Activated CD4-positive, alpha-beta T cell treated with anti-CD3 and anti-CD28 coated beads for 36 hours (primary cell): Measurements from ENCODE around the gene GGACT. TPM values are rescaled to one million over a fixed set of nuclear protein-coding genes. Genes with fewer than 3 reads are reported as not detected.
"Not testable (repeated sequence)": the region's sequence is repeated elsewhere in the genome, so short reads cannot be mapped to it uniquely, and the experiment has no call there.

Experiments
- ATAC-seq: fragments of 200-7000 bp; cut with Tn5 transposase; one replicate; pipeline ENCODE4 v1.10.0; 2021; ENCODE audit warnings: mild to moderate bottlenecking, moderate library complexity
- CTCF ChIA-PET: fragments of 350-600 bp; sonication (Branson Sonifier 250); formaldehyde crosslinking; loops from one replicate; lab custom pipeline; 2021; ENCODE audit warnings: antibody characterized with exemption; lab: Charles Lee
- POLR2A ChIA-PET: fragments of 350-600 bp; sonication (Branson Sonifier 250); formaldehyde crosslinking; loops from one replicate; lab custom pipeline; 2021; ENCODE audit warnings: antibody characterized with exemption, inconsistent platforms; lab: Charles Lee
- DNase-seq: peaks from one replicate; pipeline ENCODE4 v3.0.0-alpha.2; 2020
- H3K27ac Mint-ChIP-seq: one replicate; pipeline ENCODE4 v1.8.0; 2021; ENCODE audit warnings: mixed read lengths
- H3K27me3 Mint-ChIP-seq: one replicate; pipeline ENCODE4 v1.8.0; 2021; ENCODE audit warnings: mixed read lengths
- H3K36me3 Mint-ChIP-seq: one replicate; pipeline ENCODE4 v1.8.0; 2021; ENCODE audit warnings: low read depth, mixed read lengths
- H3K4me1 Mint-ChIP-seq: one replicate; pipeline ENCODE4 v1.8.0; 2021; ENCODE audit warnings: mixed read lengths
- H3K4me3 Mint-ChIP-seq: one replicate; pipeline ENCODE4 v1.8.0; 2021; ENCODE audit warnings: mild to moderate bottlenecking, moderate library complexity, mixed read lengths
- H3K9me3 Mint-ChIP-seq: one replicate; pipeline ENCODE4 v1.8.0; 2021; ENCODE audit warnings: low read depth, mixed read lengths
- intact Hi-C, 2 experiments: fragments of 100-400 bp; cut with DNase I in 1 of 2; cut with micrococcal nuclease in 1 of 2; formaldehyde crosslinking; loops; one replicate each; pipeline versions ENCODE4 v1.14.2 to v1.15.1; 2022 to 2024; cut with DNase I, micrococcal nuclease
- total RNA-seq, 2 experiments: library from RNA; stranded (reverse); gene quantifications; one replicate each; pipeline ENCODE4 v1.2.3, GENCODE V29; 2021

The GGACT gene
- total RNA-seq, 2 experiments from 2014 or later, result 6.8 to 7.0 TPM

DNA sequence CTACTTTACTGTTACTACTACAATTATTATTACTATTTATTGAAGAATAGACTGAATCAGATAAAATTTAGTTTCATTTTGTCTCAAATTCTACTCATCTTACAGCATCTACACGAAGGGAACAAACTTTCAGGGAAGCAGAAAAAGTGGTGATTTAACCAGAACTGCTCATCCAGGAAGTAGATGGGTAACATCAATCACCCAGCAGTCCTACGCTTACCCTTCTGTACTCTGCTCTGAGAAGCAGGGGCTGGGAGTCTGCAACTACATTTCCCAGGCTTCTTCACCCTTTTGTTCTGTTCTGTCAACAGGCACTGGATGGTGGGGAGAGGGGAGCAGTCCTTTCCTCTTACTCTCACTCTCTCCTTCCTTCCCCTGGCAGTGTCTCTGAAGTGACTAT, 31.4 kb upstream of the GGACT start:
- intact Hi-C loops, result no loop called here
- Mint-ChIP-seq H3K4me1 (peaks cover 9% of the 10 kb centered on the region), H3K4me3 (no peak overlapping the region), H3K9me3 (peaks cover 8% of the 10 kb centered on the region), H3K36me3 (peaks cover 34% of the 10 kb centered on the region), H3K27ac (no peak overlapping the region), H3K27me3 (no peaks in the 10 kb centered on the region)
- ATAC-seq (peak; percentile 78), DNase-seq (peak; percentile 10)
- CTCF ChIA-PET, result no interaction called here
- POLR2A ChIA-PET, result no interaction called here

- POLR2A ChIA-PET, H3K4me3 Mint-ChIP-seq, CTCF ChIA-PET, DNase-seq, H3K27ac Mint-ChIP-seq, intact Hi-C loops, ATAC-seq, H3K27me3 Mint-ChIP-seq, H3K9me3 Mint-ChIP-seq, H3K4me1 Mint-ChIP-seq: not testable (repeated sequence)
- H3K36me3 Mint-ChIP-seq, result peaks cover 26% of the 10 kb centered on the region
These were observed 30.3 kb upstream of the GGACT start for GRCh38 chr13:100618897-100619296.

DNA sequence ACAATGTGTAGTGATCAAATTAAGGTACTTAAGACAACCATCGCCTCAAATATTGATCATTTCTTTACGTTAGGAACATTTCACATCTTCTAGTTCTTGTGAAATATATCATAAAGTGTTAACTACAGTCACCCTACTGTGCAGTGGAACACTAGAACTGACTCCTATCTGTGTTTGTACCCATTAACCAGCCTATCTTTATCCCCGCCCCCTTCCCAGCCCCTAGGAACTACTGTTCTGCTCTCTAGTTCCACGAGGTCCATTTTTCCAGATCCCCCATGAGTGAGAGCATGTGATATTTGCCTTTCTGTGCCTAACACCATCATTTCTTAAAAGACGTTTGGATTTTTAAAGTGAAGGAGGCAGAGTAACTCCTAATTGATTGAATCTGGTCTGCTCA, 24.4 kb upstream of the GGACT start:
- POLR2A ChIA-PET, result no interaction called here
- no peak for ATAC-seq

GRCh38 chr13:100611678-100612492, 23.3 kb upstream of the GGACT start:
- intact Hi-C loops, result no loop called here
- CTCF ChIA-PET, result interaction anchor here (1.2 kb wide), 1 partner anchor 13 kb away, joined by 4 read pairs; no protein-coding TSS in a partner anchor
- POLR2A ChIA-PET, result no interaction called here
- Mint-ChIP-seq H3K4me3 (no peak overlapping the region), H3K27me3 (no peaks in the 10 kb centered on the region), H3K36me3 (peaks cover 11% of the 10 kb centered on the region), H3K9me3 (no peaks in the 10 kb centered on the region), H3K4me1 (peaks cover 12% of the 10 kb centered on the region), H3K27ac (no peak overlapping the region)
- no peak for DNase-seq
- ATAC-seq, result no peak

More for the DNA sequence above, 24.4 kb upstream of the GGACT start:
- Mint-ChIP-seq H3K4me3 (no peak overlapping the region), H3K4me1 (peaks cover 11% of the 10 kb centered on the region), H3K27ac (no peak overlapping the region), H3K36me3 (peaks cover 10% of the 10 kb centered on the region), H3K9me3 (peaks cover 3% of the 10 kb centered on the region), H3K27me3 (no peaks in the 10 kb centered on the region)
- intact Hi-C loops, result no loop called here
- no peak for DNase-seq
- CTCF ChIA-PET, result no interaction called here

- ATAC-seq, result no peak
- ChIA-PET CTCF (interaction anchor here (0.6 to 1.2 kb wide), 4 partner anchors 11 to 242 kb away, joined by 3 read pairs; no protein-coding TSS in a partner anchor), POLR2A (no interaction called here)
- Mint-ChIP-seq H3K4me1 (peaks cover 12% of the 10 kb centered on the region), H3K9me3 (no peaks in the 10 kb centered on the region), H3K27me3 (no peaks in the 10 kb centered on the region), H3K4me3 (no peak overlapping the region), H3K36me3 (peaks cover 11% of the 10 kb centered on the region), H3K27ac (no peak overlapping the region)
- intact Hi-C loops, result no loop called here
- no peak for DNase-seq
These were observed 22.1 kb upstream of the GGACT start for GRCh38 chr13:100610391-100611347.

GRCh38 chr13:100608906-100609305, 20.3 kb upstream of the GGACT start:
- Mint-ChIP-seq H3K27ac (no peak overlapping the region), H3K4me3 (no peak overlapping the region), H3K36me3 (peaks cover 12% of the 10 kb centered on the region), H3K4me1 (peaks cover 12% of the 10 kb centered on the region), H3K27me3 (no peaks in the 10 kb centered on the region), H3K9me3 (no peaks in the 10 kb centered on the region)
- DNase-seq (peak; percentile 41), ATAC-seq (peak; percentile 97)
- intact Hi-C loops, result no loop called here
- ChIA-PET POLR2A (interaction anchor here (0.7 kb wide), 1 partner anchor 88 kb away, joined by 4 read pairs; no protein-coding TSS in a partner anchor), CTCF (no interaction called here)

GRCh38 chr13:100608489-100608888, 19.9 kb upstream of the GGACT start:
- Mint-ChIP-seq H3K4me3 (no peak overlapping the region), H3K4me1 (peaks cover 12% of the 10 kb centered on the region), H3K36me3 (peaks cover 12% of the 10 kb centered on the region), H3K27ac (peak overlapping the region; percentile 58), H3K9me3 (no peaks in the 10 kb centered on the region), H3K27me3 (no peaks in the 10 kb centered on the region)
- intact Hi-C loops, result no loop called here
- ChIA-PET POLR2A (no interaction called here), CTCF (no interaction called here)
- ATAC-seq (no peak), DNase-seq (no peak)

GRCh38 chr13:100604918-100605710, 16.5 kb upstream of the GGACT start:
- POLR2A ChIA-PET, result no interaction called here
- intact Hi-C loops, result no loop called here

GRCh38 chr13:100602493-100603111, 14.0 kb upstream of the GGACT start:
- Mint-ChIP-seq H3K36me3 (peaks cover 2% of the 10 kb centered on the region), H3K27me3 (no peaks in the 10 kb centered on the region), H3K4me3 (no peak overlapping the region), H3K4me1 (no peaks in the 10 kb centered on the region), H3K9me3 (no peaks in the 10 kb centered on the region), H3K27ac (no peak overlapping the region)
- DNase-seq, result no peak
- ChIA-PET POLR2A (no interaction called here), CTCF (interaction anchor here (0.6 kb wide), 1 partner anchor 12 kb away, joined by 3 read pairs; no protein-coding TSS in a partner anchor)
- intact Hi-C loops, result no loop called here
- ATAC-seq, result no peak

More at GRCh38 chr13:100604918-100605710, 16.5 kb upstream of the GGACT start:
- ATAC-seq, result no peak
- no peak overlapping the region for H3K27ac Mint-ChIP-seq
- peaks cover 12% of the 10 kb centered on the region for H3K4me1 Mint-ChIP-seq
- H3K9me3 Mint-ChIP-seq, result no peaks in the 10 kb centered on the region
- H3K36me3 Mint-ChIP-seq, result peaks cover 6% of the 10 kb centered on the region
- CTCF ChIA-PET, result interaction anchor here (0.7 to 1.6 kb wide), 3 partner anchors 11 to 540 kb away, joined by 3 read pairs; no protein-coding TSS in a partner anchor
- no peak overlapping the region for H3K4me3 Mint-ChIP-seq
- DNase-seq, result no peak
- H3K27me3 Mint-ChIP-seq, result no peaks in the 10 kb centered on the region

GRCh38 chr13:100601716-100602115, 13.1 kb upstream of the GGACT start:
- POLR2A ChIA-PET, result no interaction called here
- intact Hi-C loops, result no loop called here
- DNase-seq (no peak), ATAC-seq (no peak)
- H3K4me1 Mint-ChIP-seq, result no peaks in the 10 kb centered on the region
- H3K9me3 Mint-ChIP-seq, result no peaks in the 10 kb centered on the region
- peaks cover 2% of the 10 kb centered on the region for H3K36me3 Mint-ChIP-seq
- H3K27me3 Mint-ChIP-seq, result no peaks in the 10 kb centered on the region
- H3K27ac Mint-ChIP-seq, result no peak overlapping the region
- H3K4me3 Mint-ChIP-seq, result no peak overlapping the region
- CTCF ChIA-PET, result no interaction called here
